Rectal smooth muscle tissue (tissue), 1 donor: Measurements from ENCODE around the gene SARNP.

Source experiments
- H3K27ac ChIP-seq: one replicate; pipeline ENCODE4 v1.7.0; 2013; ENCODE audit warnings: low read depth, low read length, inconsistent platforms
- H3K27me3 ChIP-seq: one replicate; pipeline ENCODE4 v1.7.0; 2013; ENCODE audit warnings: low read length; ENCODE audit not compliant: control insufficient read depth, insufficient read depth
- H3K36me3 ChIP-seq: one replicate; pipeline ENCODE4 v1.7.0; 2013; ENCODE audit warnings: low read length; ENCODE audit not compliant: control insufficient read depth, insufficient read depth
- H3K4me1 ChIP-seq: one replicate; pipeline ENCODE4 v1.7.0; 2013; ENCODE audit warnings: low read length; ENCODE audit not compliant: control insufficient read depth, insufficient read depth
- H3K4me3 ChIP-seq: one replicate; pipeline ENCODE4 v1.7.0; 2013; ENCODE audit warnings: low read length
- H3K9ac ChIP-seq: one replicate; pipeline ENCODE4 v1.7.0; 2013; ENCODE audit warnings: low read length

SARNP gene

GRCh38 chr12:55733021-55733555 is 84.4 kb downstream of the SARNP start:
- no peak overlapping the region for H3K27ac ChIP-seq

GRCh38 chr12:55732288-55732687 is 85.2 kb downstream of the SARNP start:
- Histone ChIP-seq H3K9ac (no peak overlapping the region), H3K27ac (peak overlapping the region; percentile 50), H3K4me3 (no peak overlapping the region), H3K27me3 (no peaks in the 10 kb centered on the region), H3K4me1 (peaks cover 10% of the 10 kb centered on the region), H3K36me3 (no peaks in the 10 kb centered on the region)

More at GRCh38 chr12:55733021-55733555, 84.4 kb downstream of the SARNP start:
- no peaks in the 10 kb centered on the region for H3K27me3 ChIP-seq
- H3K4me3 ChIP-seq, result no peak overlapping the region
- no peaks in the 10 kb centered on the region for H3K36me3 ChIP-seq
- no peak overlapping the region for H3K9ac ChIP-seq
- peaks cover 8% of the 10 kb centered on the region for H3K4me1 ChIP-seq

- Histone ChIP-seq H3K27me3 (no peaks in the 10 kb centered on the region), H3K4me1 (peaks cover 19% of the 10 kb centered on the region), H3K27ac (peak overlapping the region; percentile 98), H3K36me3 (peaks cover 16% of the 10 kb centered on the region), H3K4me3 (peak overlapping the region; percentile 69), H3K9ac (peak overlapping the region; percentile 82)
Measured at GRCh38 chr12:55729819-55730818, 87.4 kb downstream of the SARNP start.

- no peaks in the 10 kb centered on the region for H3K27me3 ChIP-seq
- peaks cover 20% of the 10 kb centered on the region for H3K4me1 ChIP-seq
- H3K9ac ChIP-seq, result peak within 1 kb of the TSS; percentile 85
- peaks cover 20% of the 10 kb centered on the region for H3K36me3 ChIP-seq
- H3K27ac ChIP-seq, result peak within 1 kb of the TSS; percentile 98
- peak within 1 kb of the TSS; percentile 96 for H3K4me3 ChIP-seq
Measured at GRCh38 chr12:55728939-55729818, 88.3 kb downstream of the SARNP start, which contains the start of gene CD63. TSS of gene CD63 (minus strand) at chr12:55729009. CDS start at chr12:55728341, 668 bp downstream.

- H3K36me3 ChIP-seq, result peaks cover 24% of the 10 kb centered on the region
- H3K9ac ChIP-seq, result peak overlapping the region; percentile 85
- H3K27me3 ChIP-seq, result no peaks in the 10 kb centered on the region
- H3K27ac ChIP-seq, result peak overlapping the region; percentile 98
- H3K4me1 ChIP-seq, result peaks cover 26% of the 10 kb centered on the region
- peak overlapping the region; percentile 96 for H3K4me3 ChIP-seq
Measured at GRCh38 chr12:55728186-55728938, 89.2 kb downstream of the SARNP start.

- Histone ChIP-seq H3K27me3 (no peaks in the 10 kb centered on the region), H3K27ac (peak overlapping the region; percentile 98), H3K4me3 (peak overlapping the region; percentile 96), H3K36me3 (peaks cover 24% of the 10 kb centered on the region), H3K9ac (peak overlapping the region; percentile 12), H3K4me1 (peaks cover 26% of the 10 kb centered on the region)
Measured at GRCh38 chr12:55727643-55728185, 89.8 kb downstream of the SARNP start.

GRCh38 chr12:55726971-55727370 is 90.6 kb downstream of the SARNP start:
- H3K27ac ChIP-seq, result peak overlapping the region; percentile 98
- no peaks in the 10 kb centered on the region for H3K27me3 ChIP-seq
- H3K36me3 ChIP-seq, result peaks cover 24% of the 10 kb centered on the region
- H3K4me1 ChIP-seq, result peaks cover 26% of the 10 kb centered on the region
- peak overlapping the region; percentile 96 for H3K4me3 ChIP-seq
- H3K9ac ChIP-seq, result no peak overlapping the region

GRCh38 chr12:55725556-55725955 is 92.0 kb downstream of the SARNP start:
- Histone ChIP-seq H3K27ac (peak overlapping the region; percentile 51), H3K36me3 (peaks cover 24% of the 10 kb centered on the region), H3K4me1 (peaks cover 29% of the 10 kb centered on the region), H3K9ac (no peak overlapping the region), H3K27me3 (no peaks in the 10 kb centered on the region), H3K4me3 (no peak overlapping the region)

- Histone ChIP-seq H3K4me3 (no peak overlapping the region), H3K27ac (peak overlapping the region; percentile 48), H3K4me1 (peaks cover 36% of the 10 kb centered on the region), H3K9ac (no peak overlapping the region), H3K27me3 (no peaks in the 10 kb centered on the region), H3K36me3 (peaks cover 24% of the 10 kb centered on the region)
Measured at GRCh38 chr12:55724940-55725309, 92.6 kb downstream of the SARNP start.

- peaks cover 41% of the 10 kb centered on the region for H3K4me1 ChIP-seq
- no peak overlapping the region for H3K4me3 ChIP-seq
- no peaks in the 10 kb centered on the region for H3K27me3 ChIP-seq
- no peak overlapping the region for H3K9ac ChIP-seq
- H3K36me3 ChIP-seq, result peaks cover 24% of the 10 kb centered on the region
- peak overlapping the region; percentile 63 for H3K27ac ChIP-seq
Measured at GRCh38 chr12:55724226-55724939, 93.1 kb downstream of the SARNP start.
